ENCODE measurements around the gene ZMIZ1.

Gene ZMIZ1

GRCh38 chr10:79066411-79067240 lies 2.1 kb upstream of the ZMIZ1 start:
- peak; percentile 48 for DNase-seq (ENCODE audit: low spot score)

- peak; percentile 82 for DNase-seq (ENCODE audit: low spot score)
Observed at GRCh38 chr10:79067241-79068202, 1.2 kb upstream of the ZMIZ1 start.

- peak; percentile 33 for DNase-seq (ENCODE audit: low spot score)
Observed at GRCh38 chr10:79068203-79068561, 584 bp upstream of the ZMIZ1 start.

- DNase-seq (ENCODE audit: low spot score), result peak; percentile 51
Observed at GRCh38 chr10:79069325-79070080, 737 bp downstream of the ZMIZ1 start.

GRCh38 chr10:79070081-79070605 lies 1.4 kb downstream of the ZMIZ1 start:
- peak; percentile 41 for DNase-seq (ENCODE audit: low spot score)

GRCh38 chr10:79070606-79071395 lies 2.0 kb downstream of the ZMIZ1 start:
- peak; percentile 60 for DNase-seq (ENCODE audit: low spot score)

GRCh38 chr10:79071396-79071923 lies 2.7 kb downstream of the ZMIZ1 start:
- DNase-seq (ENCODE audit: low spot score), result no peak

GRCh38 chr10:79072041-79072441 lies 3.3 kb downstream of the ZMIZ1 start:
- no peak for DNase-seq (ENCODE audit: low spot score)

- DNase-seq (ENCODE audit: low spot score), result no peak
Observed at GRCh38 chr10:79072994-79073645, 4.4 kb downstream of the ZMIZ1 start.

- DNase-seq (ENCODE audit: low spot score), result no peak
Observed at GRCh38 chr10:79073784-79074432, 5.1 kb downstream of the ZMIZ1 start.

- DNase-seq (ENCODE audit: low spot score), result peak; percentile 36
Observed at GRCh38 chr10:79074732-79075131, 6.0 kb downstream of the ZMIZ1 start.

GRCh38 chr10:79075418-79075817 lies 6.7 kb downstream of the ZMIZ1 start:
- no peak for DNase-seq (ENCODE audit: low spot score)

GRCh38 chr10:79077488-79078173 lies 8.9 kb downstream of the ZMIZ1 start:
- DNase-seq (ENCODE audit: low spot score), result no peak

GRCh38 chr10:79078367-79079053 lies 9.7 kb downstream of the ZMIZ1 start:
- DNase-seq (ENCODE audit: low spot score), result no peak

GRCh38 chr10:79079054-79079397 lies 10.3 kb downstream of the ZMIZ1 start:
- DNase-seq (ENCODE audit: low spot score), result no peak

GRCh38 chr10:79079490-79080355 lies 11.0 kb downstream of the ZMIZ1 start:
- no peak for DNase-seq (ENCODE audit: low spot score)

- DNase-seq (ENCODE audit: low spot score), result no peak
Observed at GRCh38 chr10:79081353-79082034, 12.7 kb downstream of the ZMIZ1 start.

All from D341Med (cell line).